ENCODE data around the gene MSLN. TPM values are rescaled to one million over a fixed set of nuclear protein-coding genes. Genes with fewer than 3 reads are reported as not detected.

The MSLN gene
- total RNA-seq, 2 donors from 2014 or later: not detected

- Mint-ChIP-seq H3K27me3 (peaks cover 7% of the 10 kb centered on the region), H3K36me3 (ENCODE audit: low read depth) (no peaks in the 10 kb centered on the region), H3K27ac (no peak overlapping the region), H3K4me3 (no peak overlapping the region), H3K9me3 (no peaks in the 10 kb centered on the region), H3K4me1 (no peaks in the 10 kb centered on the region)
- no peak for ATAC-seq (replicated peaks)
These were observed 56.7 kb downstream of the MSLN start for GRCh38 chr16:817001-817906.

- peaks cover 3% of the 10 kb centered on the region for H3K27me3 Mint-ChIP-seq
- ATAC-seq (replicated peaks): no peak
These were observed 57.6 kb downstream of the MSLN start for GRCh38 chr16:818132-818531.

More at GRCh38 chr16:818132-818531, 57.6 kb downstream of the MSLN start:
- H3K36me3 Mint-ChIP-seq (ENCODE audit: low read depth): no peaks in the 10 kb centered on the region
- no peak overlapping the region for H3K4me3 Mint-ChIP-seq
- no peaks in the 10 kb centered on the region for H3K4me1 Mint-ChIP-seq
- H3K9me3 Mint-ChIP-seq: no peaks in the 10 kb centered on the region
- no peak overlapping the region for H3K27ac Mint-ChIP-seq

Other genes starting within 250 kb of the MSLN start
- gene CAPN15, start 233.0 kb upstream of the MSLN start, total RNA-seq: 100 to 1,000 TPM in 1 of 2 donors, 10 to 100 TPM in 1; 61.1 to 117 TPM
- gene PRR35, start 200.3 kb upstream of the MSLN start, total RNA-seq: not detected
- gene NHLRC4, start 193.7 kb upstream of the MSLN start, total RNA-seq: 1 to 10 TPM in 1 of 2 donors, under 1 TPM in 1; 0.80 to 1.1 TPM
- gene PIGQ, start 190.8 kb upstream of the MSLN start, total RNA-seq: 10 to 100 TPM; 28.0 to 34.2 TPM
- gene RAB40C, start 170.7 kb upstream of the MSLN start, total RNA-seq: 10 to 100 TPM; 12.9 TPM
- gene WFIKKN1, start 129.7 kb upstream of the MSLN start, total RNA-seq: under 1 TPM; 0.45 to 0.53 TPM
- 100 to 1,000 TPM in 1 of 2 donors, 10 to 100 TPM in 1; 87.4 to 115 TPM for gene METTL26, start 124.4 kb upstream of the MSLN start, total RNA-seq
- gene MCRIP2, start 118.9 kb upstream of the MSLN start, total RNA-seq: 10 to 100 TPM; 29.2 to 54.5 TPM
- 10 to 100 TPM; 50.7 to 93.9 TPM for gene WDR90, start 111.4 kb upstream of the MSLN start, total RNA-seq
- 100 to 1,000 TPM; 134 to 149 TPM for gene RHOT2, start 92.6 kb upstream of the MSLN start, total RNA-seq
- gene RHBDL1, start 85.1 kb upstream of the MSLN start, total RNA-seq: 1 to 10 TPM; 2.9 to 5.4 TPM
- 10 to 100 TPM; 47.5 to 98.2 TPM for gene STUB1, start 80.3 kb upstream of the MSLN start, total RNA-seq
- 10 to 100 TPM; 16.8 to 26.8 TPM for gene JMJD8, start 76.4 kb upstream of the MSLN start, total RNA-seq
- 10 to 100 TPM; 15.6 to 18.7 TPM for gene WDR24, start 70.3 kb upstream of the MSLN start, total RNA-seq
- 10 to 100 TPM in 1 of 2 donors, 1 to 10 TPM in 1; 6.4 to 23.6 TPM for gene FBXL16, start 54.9 kb upstream of the MSLN start, total RNA-seq
- 1 to 10 TPM; 4.5 to 8.4 TPM for gene METRN, start 45.6 kb upstream of the MSLN start, total RNA-seq
- 10 to 100 TPM; 13.5 to 22.4 TPM for gene ANTKMT, start 39.6 kb upstream of the MSLN start, total RNA-seq
- gene CCDC78, start 34.3 kb upstream of the MSLN start, total RNA-seq: 1 to 10 TPM; 4.3 to 4.4 TPM
- gene HAGHL, start 33.6 kb upstream of the MSLN start, total RNA-seq: 10 to 100 TPM in 1 of 2 donors, 1 to 10 TPM in 1; 9.2 to 14.0 TPM
- 10 to 100 TPM; 39.2 to 47.1 TPM for gene CIAO3, start 19.7 kb upstream of the MSLN start, total RNA-seq
- gene RPUSD1, start 27.6 kb downstream of the MSLN start, total RNA-seq: 10 to 100 TPM; 13.2 to 40.6 TPM
- 10 to 100 TPM; 65.4 to 87.1 TPM for gene CHTF18, start 27.9 kb downstream of the MSLN start, total RNA-seq
- gene GNG13, start 40.0 kb downstream of the MSLN start, total RNA-seq: not detected
- gene LMF1, start 210.2 kb downstream of the MSLN start, total RNA-seq: 10 to 100 TPM; 12.3 to 17.8 TPM
- 1 to 10 TPM in 1 of 2 donors, under 1 TPM in 1; 0.35 to 3.8 TPM for gene SOX8, start 221.0 kb downstream of the MSLN start, total RNA-seq